Ectodermal cell (in vitro differentiated cells): ENCODE data around the gene PRRT1B.
A peak's percentile ranks its signal among the peaks of the same experiment; 100 is the strongest.
"Not testable (repeated sequence)": the region's sequence is repeated elsewhere in the genome, so short reads cannot be mapped to it uniquely, and the experiment has no call there.

Source experiments
- H3K27ac ChIP-seq: 2 replicates; pipeline ENCODE4 v1.7.0; 2013; ENCODE audit warnings: mild to moderate bottlenecking, low read depth, low read length; ENCODE audit not compliant: insufficient read depth, poor library complexity, severe bottlenecking
- H3K27me3 ChIP-seq: 2 replicates; pipeline ENCODE4 v1.7.0; 2013; ENCODE audit warnings: mild to moderate bottlenecking, low read length; ENCODE audit not compliant: insufficient read depth, control insufficient read depth, poor library complexity, severe bottlenecking
- H3K36me3 ChIP-seq: one replicate; pipeline ENCODE4 v1.7.0; 2013; ENCODE audit warnings: low read length; ENCODE audit not compliant: control insufficient read depth, insufficient read depth
- H3K4me1 ChIP-seq: one replicate; pipeline ENCODE4 v1.7.0; 2013; ENCODE audit warnings: low read length; ENCODE audit not compliant: control insufficient read depth, insufficient read depth
- H3K4me3 ChIP-seq: 2 replicates; pipeline ENCODE4 v1.7.0; 2013; ENCODE audit warnings: low read depth, low read length, control low read depth; ENCODE audit not compliant: insufficient read depth
- H3K9me3 ChIP-seq: 2 replicates; pipeline ENCODE4 v1.7.0; 2013; ENCODE audit warnings: mild to moderate bottlenecking, low read length, moderate library complexity; ENCODE audit not compliant: control insufficient read depth
- WGBS, 2 experiments: methylation state at CpG; one replicate each; pipeline ENCODE4 v1.1.7; 2013; ENCODE audit warnings: missing lambda C conversion rate in 2 of 2; 5-methylcytosine and 5-hydroxymethylcytosine counted together

The PRRT1B gene

DNA sequence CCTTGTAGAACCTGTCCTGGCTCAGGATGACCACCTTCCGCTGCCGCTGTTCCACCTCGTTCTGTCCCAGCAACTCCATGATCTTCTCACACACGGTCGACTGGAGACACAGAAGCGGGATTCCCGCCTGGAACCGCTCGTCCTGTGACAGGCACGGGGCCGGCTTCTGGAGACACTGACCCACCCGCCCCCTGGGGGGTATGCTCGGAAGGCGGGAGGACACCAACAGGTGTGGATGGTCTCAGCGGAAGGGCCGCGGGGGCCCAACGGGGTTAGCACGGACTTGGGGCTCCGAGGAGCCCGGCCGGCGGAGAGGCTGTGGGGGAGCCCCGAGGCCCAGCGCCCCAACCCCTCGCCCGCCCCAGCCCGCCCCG, 14.8 kb upstream of the PRRT1B start:
- Histone ChIP-seq H3K27ac (no peak overlapping the region), H3K4me1 (peaks cover 7% of the 10 kb centered on the region), H3K27me3 (no peaks in the 10 kb centered on the region), H3K4me3 (peak overlapping the region; percentile 80), H3K9me3 (no peaks in the 10 kb centered on the region), H3K36me3 (peaks cover 37% of the 10 kb centered on the region)
- 2% methylated on average over 29 of the region's 29 CpGs for WGBS, 2 experiments

DNA sequence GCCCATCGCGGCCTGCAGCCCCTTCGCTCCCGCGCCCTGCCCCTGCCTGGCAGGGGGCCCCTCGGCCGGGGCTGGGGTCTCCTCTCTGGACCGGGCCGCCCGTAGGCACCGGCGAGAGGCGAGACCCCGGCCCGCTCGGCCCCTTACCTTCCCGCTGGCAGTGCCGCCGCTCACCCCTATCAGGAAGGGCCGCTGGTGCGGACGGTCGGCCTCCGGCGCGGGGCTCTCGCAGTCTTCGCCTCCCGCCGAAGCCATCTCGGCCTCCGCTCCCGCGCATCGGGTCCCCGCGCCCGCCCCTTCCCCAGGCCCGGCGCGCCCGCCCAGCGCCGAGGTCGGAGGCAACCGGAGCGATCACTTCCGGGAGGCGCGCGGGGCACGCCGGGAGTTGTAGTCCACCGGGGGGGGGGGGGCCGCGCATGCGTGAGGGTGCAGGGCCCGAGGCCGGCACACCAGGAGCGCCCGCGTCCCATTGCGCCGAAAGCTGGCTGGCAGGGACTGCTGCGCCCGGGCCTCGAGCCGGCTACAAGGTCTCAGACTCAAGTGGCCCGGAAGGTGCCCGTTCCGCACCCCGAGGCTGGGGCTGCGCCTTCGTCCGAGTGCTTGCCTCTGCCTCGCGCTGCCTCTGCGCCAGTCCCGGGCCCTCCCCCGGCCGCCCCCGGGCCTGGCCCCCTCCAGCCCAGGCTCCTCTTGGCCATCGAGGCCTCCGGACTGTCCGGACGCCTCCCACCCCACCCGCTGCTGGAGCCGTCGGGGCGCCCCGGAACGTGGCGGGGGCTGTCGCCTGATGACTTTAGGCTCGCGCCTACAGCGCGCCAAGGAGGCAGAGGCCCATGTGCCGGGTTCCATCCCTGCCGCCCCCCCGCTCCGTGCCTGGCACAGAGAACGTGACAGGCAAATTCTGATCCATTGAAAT, 14.1 kb upstream of the PRRT1B start, which contains the start of gene UCK1:
TSS of gene UCK1 (minus strand) at position 344 of the 913 bp plus-strand sequence. CDS start at position 255, 89 bp downstream.
- H3K9me3 ChIP-seq, result no peaks in the 10 kb centered on the region
- WGBS, 2 experiments, result 19 to 21% methylated on average over 103 of the region's 103 CpGs
- peak within 1 kb of the TSS; percentile 80 for H3K4me3 ChIP-seq
- no peak within 1 kb of the TSS for H3K27ac ChIP-seq
- H3K36me3 ChIP-seq, result peaks cover 33% of the 10 kb centered on the region
- H3K27me3 ChIP-seq, result no peaks in the 10 kb centered on the region
- H3K4me1 ChIP-seq, result peaks cover 7% of the 10 kb centered on the region

DNA sequence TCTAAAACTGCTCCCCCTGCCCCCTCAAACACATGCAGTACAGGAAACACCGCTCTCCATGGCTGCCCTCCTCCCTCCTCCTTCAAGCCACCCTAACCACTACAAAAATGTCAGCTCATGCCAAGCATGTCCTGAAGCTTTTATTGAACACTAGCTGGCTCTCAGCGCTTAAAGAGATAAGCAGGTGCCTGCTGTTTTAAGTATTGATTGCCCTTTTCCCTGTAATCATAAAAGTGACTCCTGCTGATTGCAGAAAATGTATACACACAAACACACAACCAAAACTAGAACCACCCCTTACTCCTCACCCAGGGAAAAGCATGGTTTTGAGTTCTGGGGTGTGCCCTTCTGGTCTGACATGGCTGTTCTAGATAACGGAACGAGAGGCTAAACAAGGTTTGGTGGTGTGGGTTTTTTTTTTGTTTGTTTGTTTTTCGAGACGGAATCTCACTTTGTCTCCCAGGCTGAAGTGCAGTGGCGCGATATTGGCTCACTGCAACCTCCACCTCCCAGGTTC, 10.5 kb upstream of the PRRT1B start:
- no peaks in the 10 kb centered on the region for H3K9me3 ChIP-seq
- peaks cover 5% of the 10 kb centered on the region for H3K4me1 ChIP-seq
- WGBS, 2 experiments, result 87 to 92% methylated on average over 8 of the region's 8 CpGs
- no peak overlapping the region for H3K4me3 ChIP-seq
- no peaks in the 10 kb centered on the region for H3K36me3 ChIP-seq
- H3K27ac ChIP-seq, result no peak overlapping the region
- no peaks in the 10 kb centered on the region for H3K27me3 ChIP-seq

DNA sequence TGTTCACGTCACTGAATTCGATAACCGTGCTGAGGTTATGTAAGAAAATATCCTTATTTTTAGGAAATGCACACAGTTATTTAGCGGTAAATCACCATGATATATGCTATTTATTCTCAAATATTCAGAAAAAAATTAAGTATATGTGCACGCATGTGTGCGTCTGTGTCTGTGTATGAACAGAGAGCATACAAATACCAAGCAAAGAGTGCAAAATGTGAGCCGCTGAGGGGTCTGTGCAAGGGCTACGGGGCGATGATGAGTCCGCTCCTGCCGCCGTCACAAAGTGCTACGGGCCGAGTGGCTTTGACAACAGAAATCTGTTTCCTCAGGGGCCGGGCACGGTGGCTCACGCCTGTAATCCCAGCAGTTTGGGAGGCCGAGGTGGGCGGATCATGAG, 7.4 kb upstream of the PRRT1B start:
- Histone ChIP-seq H3K4me1 (no peaks in the 10 kb centered on the region), H3K4me3 (no peak overlapping the region), H3K36me3 (no peaks in the 10 kb centered on the region), H3K9me3 (no peaks in the 10 kb centered on the region), H3K27ac (no peak overlapping the region), H3K27me3 (no peaks in the 10 kb centered on the region)
- WGBS, 2 experiments, result 97% methylated on average over 19 of the region's 19 CpGs

DNA sequence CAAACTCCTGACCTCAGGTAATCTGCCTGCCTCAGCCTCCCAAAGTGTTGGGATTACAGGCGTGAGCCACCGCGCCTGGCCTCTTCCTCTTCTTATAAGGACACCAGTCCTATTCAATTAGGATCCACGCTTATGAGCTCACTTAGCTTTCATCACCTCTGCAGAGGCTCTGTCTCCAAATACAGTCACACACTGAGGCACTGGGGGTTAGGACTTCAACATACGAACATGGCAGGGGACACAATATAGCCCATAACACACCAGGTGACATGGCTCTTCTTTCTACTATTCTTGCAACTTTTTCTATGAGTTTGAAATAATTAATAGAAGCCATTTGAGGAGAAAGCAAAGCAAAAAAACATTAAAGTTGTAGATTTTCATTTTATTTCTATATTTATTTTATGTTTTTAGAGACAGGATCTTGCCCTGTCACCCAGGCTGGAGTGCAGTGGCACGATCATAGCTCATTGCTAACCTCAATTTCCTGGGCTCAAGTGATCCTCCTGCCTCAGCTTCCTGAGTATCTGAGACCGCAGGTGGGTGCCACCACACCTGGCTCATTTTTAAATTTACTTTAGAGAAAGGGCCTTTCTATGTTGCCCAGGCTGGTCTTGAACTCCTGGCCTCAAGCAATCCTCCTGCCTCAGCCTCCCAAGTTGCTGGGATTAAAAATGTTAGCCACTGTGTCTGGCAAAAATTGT, 6.0 kb upstream of the PRRT1B start:
- WGBS, 2 experiments, result 92 to 96% methylated on average over 7 of the region's 7 CpGs
- no peak overlapping the region for H3K4me3 ChIP-seq

DNA sequence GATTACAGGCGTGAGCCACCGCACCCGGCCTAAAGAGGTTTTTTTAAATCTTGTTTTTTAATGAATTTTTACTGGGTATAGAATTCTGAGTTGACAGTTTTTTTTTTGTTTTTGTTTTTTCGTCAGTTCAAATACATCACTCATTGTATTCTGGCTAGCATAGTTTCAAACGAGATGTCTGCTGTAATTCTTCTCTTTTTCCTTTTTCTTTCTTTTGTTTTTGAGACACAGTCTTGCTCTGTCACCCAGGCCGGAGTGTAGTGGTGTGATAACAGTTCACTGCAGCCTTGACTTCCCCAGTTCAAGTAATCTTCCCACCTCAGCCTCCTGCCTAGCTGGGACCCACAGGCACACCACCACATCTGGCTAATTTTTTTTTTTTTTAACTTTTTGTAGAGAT, 2.2 kb upstream of the PRRT1B start:
- 82 to 92% methylated on average over 6 of the region's 6 CpGs for WGBS, 2 experiments
- Histone ChIP-seq H3K27me3 (peaks cover 25% of the 10 kb centered on the region), H3K4me3 (no peak overlapping the region), H3K9me3 (no peaks in the 10 kb centered on the region), H3K36me3 (no peaks in the 10 kb centered on the region), H3K4me1 (no peaks in the 10 kb centered on the region), H3K27ac (no peak overlapping the region)

More for the DNA sequence above, 6.0 kb upstream of the PRRT1B start:
- no peaks in the 10 kb centered on the region for H3K27me3 ChIP-seq
- H3K9me3 ChIP-seq, result no peaks in the 10 kb centered on the region
- no peaks in the 10 kb centered on the region for H3K4me1 ChIP-seq
- H3K36me3 ChIP-seq, result no peaks in the 10 kb centered on the region
- H3K27ac ChIP-seq, result no peak overlapping the region

DNA sequence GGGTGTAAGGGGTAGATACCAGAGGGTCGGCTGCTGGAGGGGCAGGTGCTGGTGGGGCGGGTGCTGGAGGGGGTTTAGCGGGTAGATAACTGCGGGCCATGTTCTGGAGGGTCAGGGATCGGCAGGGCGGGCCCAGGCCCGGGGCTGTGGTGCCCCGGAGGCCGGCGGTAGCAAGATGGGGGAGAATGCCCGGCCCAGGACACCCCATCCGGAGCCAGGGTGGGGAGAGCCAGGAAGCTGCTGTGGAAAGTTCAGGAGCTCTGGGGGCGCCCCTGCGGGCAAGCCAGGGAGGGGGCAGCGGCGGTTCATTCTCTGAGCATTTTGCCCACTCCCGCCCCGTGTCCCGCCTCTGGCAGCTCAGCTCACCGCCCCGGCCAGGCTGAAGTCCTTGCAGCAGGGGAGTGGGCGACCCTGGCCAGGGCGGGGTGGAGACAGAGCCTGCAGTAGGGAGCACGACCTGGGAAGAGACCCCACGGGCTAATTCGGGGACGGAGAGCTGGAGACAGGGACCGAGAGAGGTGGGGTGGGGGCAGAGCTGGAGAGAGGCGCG, 538 bp downstream of the PRRT1B start:
- peak overlapping the region; percentile 18 for H3K4me3 ChIP-seq
- H3K36me3 ChIP-seq, result no peaks in the 10 kb centered on the region
- H3K9me3 ChIP-seq, result no peaks in the 10 kb centered on the region
- no peaks in the 10 kb centered on the region for H3K4me1 ChIP-seq
- H3K27me3 ChIP-seq, result peaks cover 25% of the 10 kb centered on the region
- 58% methylated on average over 30 of the region's 30 CpGs for WGBS, 2 experiments
- no peak overlapping the region for H3K27ac ChIP-seq

DNA sequence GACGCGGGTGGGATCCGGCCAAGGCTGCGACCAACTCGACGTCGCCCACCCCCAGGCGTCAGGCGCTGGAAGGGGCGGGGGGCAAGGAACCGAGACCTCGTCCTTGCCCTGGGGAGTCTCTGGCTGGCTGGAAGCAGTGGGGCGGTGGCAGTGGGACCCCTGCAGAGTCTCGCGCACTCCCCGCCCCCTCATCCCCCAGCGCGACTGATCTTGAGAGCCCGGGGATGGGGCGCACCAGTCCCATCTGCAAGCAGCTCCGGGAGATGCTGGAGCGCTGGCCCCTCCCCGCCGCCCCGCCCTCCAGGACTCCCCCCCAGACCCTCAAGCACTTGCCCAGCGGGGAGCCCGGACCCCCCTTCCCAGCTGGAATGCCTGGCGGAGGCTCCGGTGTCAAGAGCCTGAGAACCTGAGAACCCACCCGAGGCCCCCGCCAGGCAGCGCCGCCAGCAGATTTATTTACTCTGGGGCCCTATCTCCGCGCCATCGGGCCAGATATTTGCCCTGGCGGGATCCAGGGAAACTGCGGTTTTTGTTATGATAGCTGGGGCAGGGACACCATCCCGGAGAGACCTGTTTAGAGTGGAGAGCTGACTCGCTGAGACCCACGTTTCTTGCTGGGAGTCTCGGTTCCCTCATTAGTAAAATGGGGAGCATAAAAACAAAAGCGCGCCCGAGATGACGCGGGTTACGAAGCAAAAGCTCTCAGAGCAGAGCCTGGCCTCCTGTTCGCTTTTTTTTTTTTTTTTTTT, 1.2 kb downstream of the PRRT1B start:
- 42 to 53% methylated on average over 49 of the region's 49 CpGs for WGBS, 2 experiments
- Histone ChIP-seq H3K4me3 (peak overlapping the region; percentile 18), H3K27me3 (peaks cover 25% of the 10 kb centered on the region), H3K4me1 (no peaks in the 10 kb centered on the region), H3K9me3 (no peaks in the 10 kb centered on the region), H3K27ac (no peak overlapping the region), H3K36me3 (no peaks in the 10 kb centered on the region)

DNA sequence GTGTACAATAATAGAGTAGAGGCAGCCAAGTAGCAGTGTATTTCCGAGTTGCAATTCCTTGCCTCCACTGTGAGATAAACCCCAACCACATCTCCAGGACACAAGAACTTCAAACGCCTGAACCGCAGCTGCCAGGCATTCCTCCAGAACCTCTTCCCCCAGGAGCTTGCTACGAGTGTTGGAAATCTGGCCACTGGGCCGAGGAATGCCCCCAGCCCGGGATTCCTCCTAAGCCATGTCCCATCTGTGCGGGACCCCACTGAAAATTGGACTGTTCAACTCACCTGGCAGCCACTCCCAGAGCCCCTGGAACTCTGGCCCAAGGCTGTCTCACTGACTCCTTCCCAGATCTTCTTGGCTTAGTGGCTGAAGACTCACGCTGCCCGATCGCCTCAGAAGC, 3.9 kb downstream of the PRRT1B start:
- not testable (repeated sequence) for H3K4me3 ChIP-seq, H3K27ac ChIP-seq, H3K36me3 ChIP-seq, H3K9me3 ChIP-seq, H3K4me1 ChIP-seq
- WGBS, 2 experiments, result 91 to 93% methylated on average over 10 of the region's 10 CpGs
- peaks cover 37% of the 10 kb centered on the region for H3K27me3 ChIP-seq
